T-helper 17 cell (primary cell): Measurements from ENCODE around the gene ECM2. TPM values are rescaled to one million over a fixed set of nuclear protein-coding genes. Genes with fewer than 3 reads are reported as not detected.

Source experiments
- ATAC-seq: fragments of 150-1000 bp; cut with Tn5 transposase; 2 replicates; pipeline ENCODE4 v1.10.0; 2021; ENCODE audit warnings: mild to moderate bottlenecking, moderate library complexity
- DNase-seq, 3 donors: peaks; one replicate each; pipeline versions ENCODE4 v3.0.0 to v3.0.0-alpha.2; 2020 to 2021
- H3K9me3 ChIP-seq: one replicate; pipeline ENCODE4 v1.7.0; 2013; ENCODE audit warnings: low read length, mild to moderate bottlenecking; ENCODE audit not compliant: control insufficient read depth, poor library complexity, severe bottlenecking
- H3K27ac Mint-ChIP-seq: one replicate; pipeline ENCODE4 v1.8.0; 2022; ENCODE audit warnings: mild to moderate bottlenecking, moderate library complexity, mixed read lengths
- H3K27me3 Mint-ChIP-seq: one replicate; pipeline ENCODE4 v1.8.0; 2022; ENCODE audit warnings: mixed read lengths
- H3K36me3 Mint-ChIP-seq: one replicate; pipeline ENCODE4 v1.8.0; 2022; ENCODE audit warnings: low read depth, mixed read lengths
- H3K4me1 Mint-ChIP-seq: one replicate; pipeline ENCODE4 v1.8.0; 2022; ENCODE audit warnings: mild to moderate bottlenecking, mixed read lengths
- H3K4me3 Mint-ChIP-seq: one replicate; pipeline ENCODE4 v1.8.0; 2022; ENCODE audit warnings: mild to moderate bottlenecking, moderate library complexity, mixed read lengths
- total RNA-seq, 4 donors: library from RNA in 2 of 4; stranded (reverse) in 2 of 4; gene quantifications; one replicate each; pipeline ENCODE4 v1.2.3 and lab custom pipeline; 2022 to 2026

ECM2 gene
- total RNA-seq, 2 donors from 2014 or later = not detected

DNA sequence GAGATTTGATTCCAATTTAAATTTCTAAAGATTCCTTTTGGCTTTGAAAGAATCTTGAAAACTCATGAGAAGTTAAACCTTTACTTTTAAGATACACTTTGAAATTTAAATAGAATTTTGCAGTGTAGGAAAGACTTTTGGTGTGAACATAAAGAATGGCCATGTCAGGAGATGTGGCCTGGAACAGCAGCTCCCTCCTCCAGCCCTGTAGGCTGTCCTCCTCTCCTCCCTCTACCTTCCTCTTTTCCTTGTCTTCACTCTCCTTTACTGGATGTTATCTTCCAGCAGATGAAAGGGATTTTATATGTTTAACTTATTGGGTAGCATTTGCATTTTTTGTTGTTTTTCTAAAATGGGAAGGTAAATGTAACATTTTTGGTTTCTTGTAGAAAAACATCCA lies 72.4 kb downstream of the ECM2 start:
- Mint-ChIP-seq H3K4me3 (no peak overlapping the region), H3K27ac (no peak overlapping the region), H3K27me3 (no peaks in the 10 kb centered on the region), H3K36me3 (no peaks in the 10 kb centered on the region), H3K4me1 (peaks cover 3% of the 10 kb centered on the region)
- ATAC-seq (no peak), DNase-seq (no peak)
- H3K9me3 ChIP-seq = no peaks in the 10 kb centered on the region

DNA sequence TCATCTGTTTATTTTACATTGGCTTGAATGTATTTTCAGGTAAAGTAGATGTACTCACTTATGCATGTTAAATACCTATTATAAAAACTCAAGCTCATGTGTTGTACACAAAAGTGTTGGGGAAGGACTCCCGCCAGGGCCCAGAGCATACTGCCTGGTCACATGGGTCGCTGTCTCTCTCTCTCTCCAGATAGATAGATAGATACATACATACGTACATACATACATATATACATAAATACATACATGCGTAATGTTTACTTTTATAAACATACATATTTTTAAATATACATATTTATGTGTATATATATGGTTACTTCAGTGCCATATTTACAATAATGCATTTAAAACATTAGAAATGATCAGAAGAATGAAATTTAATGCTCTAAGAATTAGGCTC lies 78.2 kb downstream of the ECM2 start:
- Mint-ChIP-seq H3K27me3 (no peaks in the 10 kb centered on the region), H3K27ac (no peak overlapping the region), H3K36me3 (no peaks in the 10 kb centered on the region), H3K4me1 (no peaks in the 10 kb centered on the region), H3K4me3 (no peak overlapping the region)
- ATAC-seq (no peak), DNase-seq (no peak)
- H3K9me3 ChIP-seq = no peaks in the 10 kb centered on the region

DNA sequence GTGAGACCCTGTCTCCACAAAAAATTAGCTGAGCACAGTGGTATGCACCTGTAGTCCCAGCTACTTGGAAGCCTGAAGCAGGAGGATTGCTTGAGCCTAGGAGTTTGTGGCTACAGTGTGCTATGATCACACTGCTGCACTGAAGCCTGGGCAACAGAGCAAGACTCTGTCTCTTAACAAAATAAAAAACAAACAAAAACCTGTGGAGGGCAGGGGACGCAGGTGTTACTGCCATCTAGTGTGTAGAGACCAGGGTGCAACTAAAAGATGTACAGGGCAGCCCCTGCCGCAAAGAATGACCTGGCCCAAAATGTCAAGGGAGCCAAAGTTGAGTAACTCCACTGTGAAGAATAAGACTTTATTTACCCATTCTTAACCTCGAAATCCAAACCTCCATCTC lies 80.6 kb downstream of the ECM2 start:
- ATAC-seq (no peak), DNase-seq (no peak)
- Mint-ChIP-seq H3K4me3 (no peak overlapping the region), H3K36me3 (no peaks in the 10 kb centered on the region), H3K4me1 (no peaks in the 10 kb centered on the region), H3K27ac (no peak overlapping the region), H3K27me3 (no peaks in the 10 kb centered on the region)
- H3K9me3 ChIP-seq = no peaks in the 10 kb centered on the region

DNA sequence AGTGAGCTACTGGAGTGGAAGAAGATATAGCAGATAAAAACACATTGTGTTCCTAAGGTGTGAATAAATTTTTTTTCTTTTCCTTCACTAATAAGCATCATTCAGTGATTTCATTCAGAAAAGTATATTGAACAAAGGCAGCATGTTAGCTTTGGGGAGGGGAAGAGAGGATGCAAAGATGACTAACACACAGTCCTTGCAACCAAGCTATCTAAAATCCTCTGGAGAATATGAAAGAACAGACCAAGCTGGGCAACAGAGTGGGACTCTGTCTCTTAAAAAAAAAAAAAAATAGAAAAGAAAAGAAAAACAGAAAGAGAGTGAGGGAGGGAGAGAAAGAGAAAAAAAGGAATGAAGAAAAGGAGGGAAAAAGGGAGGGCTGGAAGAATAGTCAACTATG lies 89.3 kb downstream of the ECM2 start:
- H3K4me1 Mint-ChIP-seq = no peaks in the 10 kb centered on the region
- no peak overlapping the region for H3K27ac Mint-ChIP-seq
- DNase-seq (no peak), ATAC-seq (no peak)
- H3K27me3 Mint-ChIP-seq = no peaks in the 10 kb centered on the region
- H3K4me3 Mint-ChIP-seq = no peak overlapping the region
- H3K36me3 Mint-ChIP-seq = no peaks in the 10 kb centered on the region
- no peaks in the 10 kb centered on the region for H3K9me3 ChIP-seq

Other genes with a start within 250 kb of the ECM2 start
- 10 to 100 TPM; 68.5 to 75.8 TPM for gene IARS1, start 242.3 kb downstream of the ECM2 start, total RNA-seq
- 10 to 100 TPM; 61.0 to 61.1 TPM for gene NOL8, start 210.6 kb downstream of the ECM2 start, total RNA-seq
- gene CENPP, start 210.0 kb downstream of the ECM2 start, total RNA-seq = 1 to 10 TPM; 1.9 to 6.8 TPM
- under 1 TPM in 1 of 2 donors, not detected in 1; 0.52 TPM for gene OGN, start 131.4 kb downstream of the ECM2 start, total RNA-seq
- gene OMD, start 111.5 kb downstream of the ECM2 start, total RNA-seq = not detected
- not detected for gene ASPN, start 53.5 kb downstream of the ECM2 start, total RNA-seq
- gene IPPK, start 134.1 kb upstream of the ECM2 start, total RNA-seq = 1 to 10 TPM; 6.3 to 7.1 TPM
- gene BICD2, start 228.8 kb upstream of the ECM2 start, total RNA-seq = 10 to 100 TPM; 22.9 to 34.0 TPM